ENCODE data around the gene ANAPC2.

DNA sequence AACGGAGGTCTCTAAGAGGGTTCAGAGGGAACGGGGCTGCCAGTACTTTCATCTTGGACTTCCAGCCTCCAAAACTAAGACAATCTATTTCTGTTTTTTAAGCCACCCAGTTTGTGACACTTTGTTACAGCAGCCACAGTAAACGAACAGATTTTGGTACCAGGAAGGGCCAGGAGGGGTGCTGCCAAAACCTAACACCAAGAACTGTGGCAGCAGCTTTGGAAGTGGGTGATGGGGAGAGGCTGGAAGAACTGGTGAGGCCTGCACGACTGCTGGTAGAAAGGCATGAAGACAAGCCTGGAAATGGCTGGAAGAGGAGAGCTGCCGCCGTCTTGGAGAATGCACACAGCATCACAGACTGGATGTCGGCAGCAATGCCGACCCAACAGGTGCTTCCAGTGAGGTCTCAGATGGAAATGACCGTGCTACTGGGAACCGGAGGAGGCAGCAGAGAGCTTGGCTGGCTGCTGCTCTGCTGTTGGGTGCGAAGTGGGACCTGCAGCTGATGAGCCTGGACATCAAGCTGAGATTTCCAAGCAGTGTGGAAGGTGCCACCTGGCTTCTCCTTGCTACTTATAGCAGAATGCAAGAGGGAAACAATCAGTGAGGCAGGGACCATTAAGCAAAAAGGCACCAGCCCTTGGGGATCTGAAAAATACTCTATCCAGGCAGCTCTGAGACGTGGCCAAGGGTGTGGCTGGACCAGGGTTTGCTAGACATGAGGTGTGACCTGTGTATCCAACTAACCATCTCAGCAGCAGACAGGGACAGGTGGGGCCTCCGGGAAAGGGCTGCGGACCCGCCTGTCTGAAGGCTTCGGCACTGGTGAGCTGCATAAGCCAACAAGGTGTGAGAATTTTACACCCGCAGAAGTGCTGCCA, 11.8 kb downstream of the ANAPC2 start:
- TF ChIP-seq MAZ (IDR thresholded peaks at IDR 0.05; ENCODE audit: borderline replicate concordance, low read depth, low read length) (no peak), RAD21 (IDR thresholded peaks at IDR 0.05; ENCODE audit: low read length) (peak; percentile 35; the same call in 1 of the 2 replicates), POLR2A (IDR thresholded peaks at IDR 0.05; ENCODE audit: low read depth, low read length) (no peak), MAFK (IDR thresholded peaks at IDR 0.05; ENCODE audit: low read depth, low read length) (no peak), RFX5 (IDR thresholded peaks at IDR 0.05; ENCODE audit: low read depth, low read length) (no peak), BHLHE40 (IDR thresholded peaks at IDR 0.05; ENCODE audit: low read depth, low read length) (no peak), USF2 (IDR thresholded peaks at IDR 0.05; ENCODE audit: low read depth, low read length) (no peak), CHD1 (IDR thresholded peaks at IDR 0.05; ENCODE audit: low read depth, low read length) (no peak), RCOR1 (IDR thresholded peaks at IDR 0.05; ENCODE audit: insufficient replicate concordance, low read length) (no peak)
- TF ChIP-seq, protein P1, sequence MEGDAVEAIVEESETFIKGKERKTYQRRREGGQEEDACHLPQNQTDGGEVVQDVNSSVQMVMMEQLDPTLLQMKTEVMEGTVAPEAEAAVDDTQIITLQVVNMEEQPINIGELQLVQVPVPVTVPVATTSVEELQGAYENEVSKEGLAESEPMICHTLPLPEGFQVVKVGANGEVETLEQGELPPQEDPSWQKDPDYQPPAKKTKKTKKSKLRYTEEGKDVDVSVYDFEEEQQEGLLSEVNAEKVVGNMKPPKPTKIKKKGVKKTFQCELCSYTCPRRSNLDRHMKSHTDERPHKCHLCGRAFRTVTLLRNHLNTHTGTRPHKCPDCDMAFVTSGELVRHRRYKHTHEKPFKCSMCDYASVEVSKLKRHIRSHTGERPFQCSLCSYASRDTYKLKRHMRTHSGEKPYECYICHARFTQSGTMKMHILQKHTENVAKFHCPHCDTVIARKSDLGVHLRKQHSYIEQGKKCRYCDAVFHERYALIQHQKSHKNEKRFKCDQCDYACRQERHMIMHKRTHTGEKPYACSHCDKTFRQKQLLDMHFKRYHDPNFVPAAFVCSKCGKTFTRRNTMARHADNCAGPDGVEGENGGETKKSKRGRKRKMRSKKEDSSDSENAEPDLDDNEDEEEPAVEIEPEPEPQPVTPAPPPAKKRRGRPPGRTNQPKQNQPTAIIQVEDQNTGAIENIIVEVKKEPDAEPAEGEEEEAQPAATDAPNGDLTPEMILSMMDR (conservative IDR thresholded peaks at IDR 0.05; ENCODE audit: low read depth, low read length), result peak; percentile 47
